GM12865 (cell line): Measurements from ENCODE around the gene SPATS2.

ENCODE experiments used
- DNase-seq: peaks from one replicate; pipeline ENCODE4 v3.0.0; 2010; ENCODE audit warnings: low read depth
- H3K4me3 ChIP-seq: 2 replicates; pipeline ENCODE4 v1.5.1; 2011; ENCODE audit warnings: mild to moderate bottlenecking, low read depth, low read length, control low read depth
- CTCF ChIP-seq: IDR thresholded peaks from 2 replicates; pipeline ENCODE4 v1.5.1; 2011; ENCODE audit warnings: low read length, control low read depth, low read depth, inconsistent platforms; ENCODE audit not compliant: insufficient read depth; ENCODE audit errors: missing control alignments

SPATS2 gene

GRCh38 chr12:49556391-49557186 is 189.3 kb downstream of the SPATS2 start:
- DNase-seq, result no peak
- no peak overlapping the region for H3K4me3 ChIP-seq
- TF ChIP-seq CTCF, result no peak

- no peak for TF ChIP-seq CTCF
- no peak overlapping the region for H3K4me3 ChIP-seq
- DNase-seq, result no peak
Observed at GRCh38 chr12:49557187-49557916, 190.1 kb downstream of the SPATS2 start.

- TF ChIP-seq CTCF, result no peak
- DNase-seq, result no peak
- no peak overlapping the region for H3K4me3 ChIP-seq
Observed at GRCh38 chr12:49557917-49558215, 190.6 kb downstream of the SPATS2 start.

GRCh38 chr12:49558526-49558925 is 191.3 kb downstream of the SPATS2 start:
- no peak for DNase-seq
- no peak overlapping the region for H3K4me3 ChIP-seq
- TF ChIP-seq CTCF, result no peak

GRCh38 chr12:49559011-49559675 is 191.9 kb downstream of the SPATS2 start:
- H3K4me3 ChIP-seq, result no peak overlapping the region
- DNase-seq, result no peak
- TF ChIP-seq CTCF, result no peak

GRCh38 chr12:49560695-49561094 is 193.4 kb downstream of the SPATS2 start:
- DNase-seq, result no peak
- no peak for TF ChIP-seq CTCF
- no peak overlapping the region for H3K4me3 ChIP-seq
